GM12864 (cell line): ENCODE data around the gene ADAT3.
A peak's percentile ranks its signal among the peaks of the same experiment; 100 is the strongest.
"Not testable (repeated sequence)": the region's sequence is repeated elsewhere in the genome, so short reads cannot be mapped to it uniquely, and the experiment has no call there.

ENCODE experiments used
- DNase-seq: peaks from one replicate; pipeline ENCODE4 v3.0.0-alpha.2; 2011; ENCODE audit warnings: low read depth
- H3K4me3 ChIP-seq: 2 replicates; pipeline ENCODE4 v1.5.1; 2011; ENCODE audit warnings: mild to moderate bottlenecking, low read depth, low read length, control low read depth
- CTCF ChIP-seq: IDR thresholded peaks from 2 replicates; pipeline ENCODE4 v1.5.1; 2011; ENCODE audit warnings: low read depth, mild to moderate bottlenecking, moderate library complexity, low read length, control low read depth, inconsistent platforms; ENCODE audit errors: missing control alignments

The ADAT3 gene

GRCh38 chr19:1875646-1876495 is 29.3 kb upstream of the ADAT3 start:
- no peak for TF ChIP-seq CTCF
- no peak for DNase-seq
- H3K4me3 ChIP-seq = peak overlapping the region; percentile 95

GRCh38 chr19:1876496-1877279 is 28.5 kb upstream of the ADAT3 start:
- H3K4me3 ChIP-seq = peak overlapping the region; percentile 95
- not testable (repeated sequence) for DNase-seq

- H3K4me3 ChIP-seq, DNase-seq: not testable (repeated sequence)
Observed at GRCh38 chr19:1877280-1877660, 27.9 kb upstream of the ADAT3 start.

- DNase-seq, H3K4me3 ChIP-seq: not testable (repeated sequence)
Observed at GRCh38 chr19:1878583-1878982, 26.6 kb upstream of the ADAT3 start.

- DNase-seq, H3K4me3 ChIP-seq: not testable (repeated sequence)
Observed at GRCh38 chr19:1879982-1880381, 25.2 kb upstream of the ADAT3 start.

- H3K4me3 ChIP-seq = no peak overlapping the region
- TF ChIP-seq CTCF = no peak
- DNase-seq = no peak
Observed at GRCh38 chr19:1880611-1881392, 24.4 kb upstream of the ADAT3 start.

- H3K4me3 ChIP-seq, DNase-seq: not testable (repeated sequence)
Observed at GRCh38 chr19:1881393-1882088, 23.7 kb upstream of the ADAT3 start.

GRCh38 chr19:1882089-1882785 is 23.0 kb upstream of the ADAT3 start:
- no peak for TF ChIP-seq CTCF
- no peak overlapping the region for H3K4me3 ChIP-seq
- no peak for DNase-seq
